Cardiac muscle cell (in vitro differentiated cells and primary cell): ENCODE results near the gene C2CD3. TPM values are rescaled to one million over a fixed set of nuclear protein-coding genes. Genes with fewer than 3 reads are reported as not detected.

ENCODE experiments used
- DNase-seq, 2 donors: peaks; one replicate each; pipeline versions ENCODE4 v3.0.0 to v3.0.0-alpha.2; 2010 to 2017; ENCODE audit warnings: low read depth in 1 of 2, low spot score in 1 of 2
- H3K27ac ChIP-seq: fragments of 200-600 bp; sonication (generic); 2 replicates; pipeline ENCODE4 v1.5.1; 2016
- H3K27me3 ChIP-seq: fragments of 200-600 bp; sonication (generic); 2 replicates; pipeline ENCODE4 v1.6.0; 2016; ENCODE audit warnings: control low read depth
- H3K36me3 ChIP-seq: fragments of 200-600 bp; sonication (generic); 2 replicates; pipeline ENCODE4 v1.5.1; 2016; ENCODE audit warnings: control low read depth
- H3K4me1 ChIP-seq: fragments of 200-600 bp; sonication (generic); 2 replicates; pipeline ENCODE4 v1.8.1; 2017; ENCODE audit warnings: low read depth, mild to moderate bottlenecking, mixed run types
- H3K4me3 ChIP-seq: fragments of 200-600 bp; sonication (generic); 2 replicates; pipeline ENCODE4 v1.5.1; 2016; ENCODE audit warnings: mild to moderate bottlenecking
- H3K9me3 ChIP-seq: fragments of 200-600 bp; sonication (generic); 2 replicates; pipeline ENCODE4 v1.5.1; 2017; ENCODE audit warnings: low read depth, mild to moderate bottlenecking, control low read depth
- CTCF ChIP-seq: IDR thresholded peaks from 2 replicates; pipeline ENCODE4 v1.5.1; 2012; ENCODE audit warnings: low read depth, mild to moderate bottlenecking, low read length
- polyA plus RNA-seq: library from polyadenylated mRNA; unstranded; fragments of >200 nt; fragmentation: Nextera tagmentation; extraction: Ambion mirVana; gene quantifications from 2 replicates; pipeline ENCODE4 v1.2.1, GENCODE V29; 2016
- total RNA-seq: library from RNA; depleted of rRNA; stranded (reverse); fragments of >200 nt; gene quantifications from 2 replicates; pipeline ENCODE4 v1.2.3, GENCODE V29; 2016

The C2CD3 gene
- total and polyA plus RNA-seq, 2 experiments from 2014 or later: 10.2 to 13.3 TPM

- no peak for TF ChIP-seq CTCF
- H3K27me3 ChIP-seq: no peaks in the 10 kb centered on the region
- H3K4me3 ChIP-seq: no peak overlapping the region
- H3K9me3 ChIP-seq: no peaks in the 10 kb centered on the region
- no peak overlapping the region for H3K27ac ChIP-seq
- no peak for DNase-seq
- H3K36me3 ChIP-seq: peaks cover 4% of the 10 kb centered on the region
- peaks cover 36% of the 10 kb centered on the region for H3K4me1 ChIP-seq
These were observed 164.0 kb downstream of the C2CD3 start for GRCh38 chr11:74006743-74007304.

GRCh38 chr11:74005721-74006517, 164.9 kb downstream of the C2CD3 start:
- Histone ChIP-seq H3K27me3 (no peaks in the 10 kb centered on the region), H3K36me3 (peaks cover 4% of the 10 kb centered on the region), H3K9me3 (no peaks in the 10 kb centered on the region), H3K4me1 (peaks cover 32% of the 10 kb centered on the region), H3K4me3 (no peak overlapping the region), H3K27ac (no peak overlapping the region)
- no peak for DNase-seq
- TF ChIP-seq CTCF: no peak

- H3K9me3 ChIP-seq: no peaks in the 10 kb centered on the region
- no peak overlapping the region for H3K4me3 ChIP-seq
- peaks cover 4% of the 10 kb centered on the region for H3K36me3 ChIP-seq
- peaks cover 24% of the 10 kb centered on the region for H3K4me1 ChIP-seq
- H3K27me3 ChIP-seq: no peaks in the 10 kb centered on the region
- DNase-seq: no peak
- TF ChIP-seq CTCF: no peak
- no peak overlapping the region for H3K27ac ChIP-seq
These were observed 165.8 kb downstream of the C2CD3 start for GRCh38 chr11:74004759-74005615.

GRCh38 chr11:74004046-74004695, 166.6 kb downstream of the C2CD3 start:
- Histone ChIP-seq H3K4me3 (no peak overlapping the region), H3K27ac (no peak overlapping the region), H3K27me3 (no peaks in the 10 kb centered on the region), H3K4me1 (peaks cover 15% of the 10 kb centered on the region), H3K9me3 (no peaks in the 10 kb centered on the region), H3K36me3 (peaks cover 4% of the 10 kb centered on the region)
- TF ChIP-seq CTCF: no peak
- no peak for DNase-seq

GRCh38 chr11:74002832-74003231, 168.0 kb downstream of the C2CD3 start:
- peaks cover 2% of the 10 kb centered on the region for H3K4me1 ChIP-seq
- H3K27me3 ChIP-seq: no peaks in the 10 kb centered on the region
- no peak overlapping the region for H3K27ac ChIP-seq
- H3K9me3 ChIP-seq: no peaks in the 10 kb centered on the region
- no peak overlapping the region for H3K4me3 ChIP-seq
- no peak for TF ChIP-seq CTCF
- no peak for DNase-seq
- H3K36me3 ChIP-seq: peaks cover 4% of the 10 kb centered on the region
